IPS-15b (cell line): ENCODE results near the gene NDUFS8.

Source experiments
- H3K27me3 ChIP-seq: one replicate; pipeline ENCODE4 v1.6.1; 2013; ENCODE audit warnings: low read length; ENCODE audit not compliant: control insufficient read depth, insufficient read depth
- H3K36me3 ChIP-seq: one replicate; pipeline ENCODE4 v1.6.1; 2013; ENCODE audit warnings: low read length; ENCODE audit not compliant: control insufficient read depth, insufficient read depth
- H3K4me1 ChIP-seq: one replicate; pipeline ENCODE4 v1.6.1; 2013; ENCODE audit warnings: mild to moderate bottlenecking, low read length; ENCODE audit not compliant: control insufficient read depth, insufficient read depth
- H3K4me3 ChIP-seq: one replicate; pipeline ENCODE4 v1.5.1; 2013; ENCODE audit warnings: low read depth, low read length
- H3K9ac ChIP-seq: one replicate; pipeline ENCODE4 v1.6.1; 2013; ENCODE audit warnings: low read depth, mild to moderate bottlenecking, low read length
- H3K9me3 ChIP-seq: one replicate; pipeline ENCODE4 v1.6.1; 2013; ENCODE audit warnings: mild to moderate bottlenecking, low read length; ENCODE audit not compliant: control insufficient read depth, insufficient read depth

The NDUFS8 gene

GRCh38 chr11:68042219-68043028 is 11.9 kb downstream of the NDUFS8 start:
- Histone ChIP-seq H3K27me3 (no peaks in the 10 kb centered on the region), H3K9me3 (no peaks in the 10 kb centered on the region), H3K36me3 (peaks cover 17% of the 10 kb centered on the region), H3K9ac (no peak overlapping the region), H3K4me3 (no peak overlapping the region), H3K4me1 (peaks cover 7% of the 10 kb centered on the region)

GRCh38 chr11:68043029-68043348 is 12.5 kb downstream of the NDUFS8 start:
- H3K4me3 ChIP-seq, result no peak overlapping the region
- H3K9ac ChIP-seq, result no peak overlapping the region
- no peaks in the 10 kb centered on the region for H3K9me3 ChIP-seq
- H3K27me3 ChIP-seq, result no peaks in the 10 kb centered on the region
- peaks cover 17% of the 10 kb centered on the region for H3K36me3 ChIP-seq
- peaks cover 7% of the 10 kb centered on the region for H3K4me1 ChIP-seq

GRCh38 chr11:68043349-68044144 is 13.1 kb downstream of the NDUFS8 start:
- Histone ChIP-seq H3K36me3 (peaks cover 17% of the 10 kb centered on the region), H3K9me3 (no peaks in the 10 kb centered on the region), H3K4me1 (peaks cover 5% of the 10 kb centered on the region), H3K9ac (no peak overlapping the region), H3K27me3 (no peaks in the 10 kb centered on the region), H3K4me3 (no peak overlapping the region)

- no peak overlapping the region for H3K4me3 ChIP-seq
- peaks cover 22% of the 10 kb centered on the region for H3K36me3 ChIP-seq
- peaks cover 5% of the 10 kb centered on the region for H3K4me1 ChIP-seq
- no peaks in the 10 kb centered on the region for H3K27me3 ChIP-seq
- H3K9me3 ChIP-seq, result no peaks in the 10 kb centered on the region
- no peak overlapping the region for H3K9ac ChIP-seq
These were observed 13.8 kb downstream of the NDUFS8 start for GRCh38 chr11:68044145-68044813.

GRCh38 chr11:68044898-68045351 is 14.4 kb downstream of the NDUFS8 start:
- no peaks in the 10 kb centered on the region for H3K27me3 ChIP-seq
- no peak overlapping the region for H3K4me3 ChIP-seq
- H3K36me3 ChIP-seq, result peaks cover 22% of the 10 kb centered on the region
- H3K9ac ChIP-seq, result no peak overlapping the region
- H3K4me1 ChIP-seq, result peaks cover 2% of the 10 kb centered on the region
- H3K9me3 ChIP-seq, result no peaks in the 10 kb centered on the region

- Histone ChIP-seq H3K9ac (no peak overlapping the region), H3K4me3 (no peak overlapping the region), H3K4me1 (no peaks in the 10 kb centered on the region), H3K36me3 (peaks cover 26% of the 10 kb centered on the region), H3K27me3 (no peaks in the 10 kb centered on the region), H3K9me3 (no peaks in the 10 kb centered on the region)
These were observed 17.2 kb downstream of the NDUFS8 start for GRCh38 chr11:68047437-68048290.

- Histone ChIP-seq H3K27me3 (no peaks in the 10 kb centered on the region), H3K9me3 (no peaks in the 10 kb centered on the region), H3K36me3 (peaks cover 26% of the 10 kb centered on the region), H3K9ac (no peak overlapping the region), H3K4me1 (no peaks in the 10 kb centered on the region), H3K4me3 (no peak overlapping the region)
These were observed 18.4 kb downstream of the NDUFS8 start for GRCh38 chr11:68048681-68049508.

GRCh38 chr11:68049509-68050370 is 19.3 kb downstream of the NDUFS8 start:
- H3K9me3 ChIP-seq, result no peaks in the 10 kb centered on the region
- H3K27me3 ChIP-seq, result no peaks in the 10 kb centered on the region
- peaks cover 23% of the 10 kb centered on the region for H3K36me3 ChIP-seq

GRCh38 chr11:68050371-68050841 is 19.9 kb downstream of the NDUFS8 start:
- no peak overlapping the region for H3K9ac ChIP-seq
- no peak overlapping the region for H3K4me3 ChIP-seq
- H3K36me3 ChIP-seq, result peaks cover 19% of the 10 kb centered on the region
- no peaks in the 10 kb centered on the region for H3K9me3 ChIP-seq
- H3K4me1 ChIP-seq, result no peaks in the 10 kb centered on the region
- H3K27me3 ChIP-seq, result no peaks in the 10 kb centered on the region

More at GRCh38 chr11:68049509-68050370, 19.3 kb downstream of the NDUFS8 start:
- Histone ChIP-seq H3K4me1 (no peaks in the 10 kb centered on the region), H3K9ac (no peak overlapping the region), H3K4me3 (no peak overlapping the region)
